HFFc6 (cell line): ENCODE results near the gene LPGAT1. TPM values are rescaled to one million over a fixed set of nuclear protein-coding genes. Genes with fewer than 3 reads are reported as not detected.

Source experiments
- DNase-seq: peaks from one replicate; pipeline ENCODE4 v3.0.0-alpha.2; 2018
- H3K27ac Mint-ChIP-seq: 2 replicates; pipeline ENCODE4 v1.8.0; 2020; ENCODE audit warnings: mild to moderate bottlenecking, mixed read lengths
- H3K27me3 Mint-ChIP-seq: 2 replicates; pipeline ENCODE4 v1.8.0; 2021; ENCODE audit warnings: mild to moderate bottlenecking, moderate library complexity, mixed read lengths; ENCODE audit not compliant: insufficient read depth
- H3K36me3 Mint-ChIP-seq: 2 replicates; pipeline ENCODE4 v1.8.0; 2021; ENCODE audit warnings: low read depth, mixed read lengths
- H3K4me1 Mint-ChIP-seq: 2 replicates; pipeline ENCODE4 v1.8.0; 2020; ENCODE audit warnings: low read depth, mixed read lengths
- H3K4me3 Mint-ChIP-seq: 2 replicates; pipeline ENCODE4 v1.8.0; 2020; ENCODE audit warnings: mild to moderate bottlenecking, moderate library complexity, mixed read lengths
- H3K9me3 Mint-ChIP-seq: 2 replicates; pipeline ENCODE4 v1.8.0; 2020; ENCODE audit warnings: mild to moderate bottlenecking, mixed read lengths
- total RNA-seq, 6 experiments: library from RNA; stranded (reverse); fragmentation: NEBNext Ultra II Directional; extraction: Animal tissue kit (Norgen Biotek cat#: 25700); gene quantifications; 2 replicates in 1 of 6; 3 replicates in 5 of 6; pipeline ENCODE4 v1.2.3, GENCODE V29; 2021
- TF ChIP-seq, protein P1 (sequence below): fragments of 200-600 bp; sonication (generic); IDR thresholded peaks from 2 replicates; pipeline ENCODE4 v1.5.0; 2021; ENCODE audit warnings: antibody characterized with exemption, mild to moderate bottlenecking

Gene LPGAT1
- total RNA-seq, 6 experiments from 2014 or later = 36.4 to 50.4 (median 44.9) TPM

DNA sequence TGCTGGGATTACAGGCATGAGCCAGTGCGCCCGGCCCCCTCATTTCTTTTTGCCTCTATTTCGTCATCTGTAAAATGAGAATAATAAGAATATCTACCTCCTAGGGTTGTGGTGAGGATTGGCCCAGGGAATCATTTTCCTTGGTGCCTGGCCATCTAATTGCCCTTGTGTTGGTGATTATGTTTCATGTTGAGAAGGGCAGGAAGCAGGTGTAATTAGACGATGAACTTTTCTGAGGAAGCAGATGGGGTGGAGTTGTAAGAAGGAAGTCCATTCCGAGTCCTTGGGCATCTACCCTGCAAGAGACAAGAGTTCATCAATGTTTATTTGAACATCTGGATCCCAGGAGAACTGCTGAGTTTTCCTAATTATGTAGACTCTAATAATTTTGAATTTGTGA, 116.4 kb downstream of the LPGAT1 start:
- Mint-ChIP-seq H3K27ac (no peak overlapping the region), H3K36me3 (no peaks in the 10 kb centered on the region)
- TF ChIP-seq, protein P1, sequence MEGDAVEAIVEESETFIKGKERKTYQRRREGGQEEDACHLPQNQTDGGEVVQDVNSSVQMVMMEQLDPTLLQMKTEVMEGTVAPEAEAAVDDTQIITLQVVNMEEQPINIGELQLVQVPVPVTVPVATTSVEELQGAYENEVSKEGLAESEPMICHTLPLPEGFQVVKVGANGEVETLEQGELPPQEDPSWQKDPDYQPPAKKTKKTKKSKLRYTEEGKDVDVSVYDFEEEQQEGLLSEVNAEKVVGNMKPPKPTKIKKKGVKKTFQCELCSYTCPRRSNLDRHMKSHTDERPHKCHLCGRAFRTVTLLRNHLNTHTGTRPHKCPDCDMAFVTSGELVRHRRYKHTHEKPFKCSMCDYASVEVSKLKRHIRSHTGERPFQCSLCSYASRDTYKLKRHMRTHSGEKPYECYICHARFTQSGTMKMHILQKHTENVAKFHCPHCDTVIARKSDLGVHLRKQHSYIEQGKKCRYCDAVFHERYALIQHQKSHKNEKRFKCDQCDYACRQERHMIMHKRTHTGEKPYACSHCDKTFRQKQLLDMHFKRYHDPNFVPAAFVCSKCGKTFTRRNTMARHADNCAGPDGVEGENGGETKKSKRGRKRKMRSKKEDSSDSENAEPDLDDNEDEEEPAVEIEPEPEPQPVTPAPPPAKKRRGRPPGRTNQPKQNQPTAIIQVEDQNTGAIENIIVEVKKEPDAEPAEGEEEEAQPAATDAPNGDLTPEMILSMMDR = no peak

DNA sequence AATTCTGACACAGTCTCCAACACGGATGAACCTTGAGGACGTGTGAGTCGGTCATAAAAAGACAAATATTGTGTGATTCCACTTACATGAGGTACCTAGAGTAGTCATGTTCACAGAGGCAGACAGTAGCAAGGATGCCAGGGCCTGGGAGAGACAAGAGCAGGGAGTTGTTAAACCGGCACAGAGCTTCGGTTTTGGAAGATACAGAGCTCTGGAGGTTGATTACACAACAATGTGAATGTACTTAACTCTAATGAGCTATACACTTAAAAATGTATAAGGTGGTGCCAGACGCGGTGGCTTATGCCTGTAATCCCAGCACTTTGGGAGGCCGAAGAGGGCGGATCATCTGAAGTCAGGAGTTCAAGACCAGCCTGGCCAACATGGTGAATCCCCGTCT, 117.3 kb downstream of the LPGAT1 start:
- H3K36me3 Mint-ChIP-seq = no peaks in the 10 kb centered on the region
- no peak overlapping the region for H3K4me3 Mint-ChIP-seq
- no peak for DNase-seq
- no peaks in the 10 kb centered on the region for H3K9me3 Mint-ChIP-seq
- H3K4me1 Mint-ChIP-seq = no peaks in the 10 kb centered on the region
- peaks cover 5% of the 10 kb centered on the region for H3K27me3 Mint-ChIP-seq
- TF ChIP-seq, protein P1 = no peak
- no peak overlapping the region for H3K27ac Mint-ChIP-seq

More for the DNA sequence above, 116.4 kb downstream of the LPGAT1 start:
- Mint-ChIP-seq H3K4me1 (no peaks in the 10 kb centered on the region), H3K9me3 (no peaks in the 10 kb centered on the region), H3K4me3 (no peak overlapping the region), H3K27me3 (peaks cover 11% of the 10 kb centered on the region)
- no peak for DNase-seq

DNA sequence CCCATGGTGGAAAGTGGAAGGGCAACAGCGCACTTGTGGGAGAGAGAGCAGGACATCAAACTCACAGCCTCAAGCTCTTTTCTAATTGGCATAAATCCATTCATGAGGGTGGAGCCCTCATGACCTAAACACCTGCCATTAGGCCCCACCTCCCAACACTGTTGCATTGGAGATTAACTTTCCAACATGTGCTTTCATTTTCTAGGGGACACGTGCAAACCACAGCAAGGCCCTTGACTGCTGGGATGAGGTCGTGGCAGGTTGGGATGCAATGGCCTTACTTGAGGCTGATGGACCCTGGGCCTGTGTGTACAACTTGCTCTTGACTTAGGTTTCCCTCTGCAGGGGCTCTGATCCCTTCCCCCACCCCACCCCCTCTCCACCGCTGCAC, 119.3 kb downstream of the LPGAT1 start:
- Mint-ChIP-seq H3K9me3 (no peaks in the 10 kb centered on the region), H3K4me3 (peak overlapping the region; percentile 51; the same call in 1 of the 2 replicates), H3K36me3 (no peaks in the 10 kb centered on the region), H3K4me1 (no peaks in the 10 kb centered on the region), H3K27ac (no peak overlapping the region), H3K27me3 (peaks cover 2% of the 10 kb centered on the region)
- no peak for DNase-seq
- TF ChIP-seq, protein P1 = no peak

DNA sequence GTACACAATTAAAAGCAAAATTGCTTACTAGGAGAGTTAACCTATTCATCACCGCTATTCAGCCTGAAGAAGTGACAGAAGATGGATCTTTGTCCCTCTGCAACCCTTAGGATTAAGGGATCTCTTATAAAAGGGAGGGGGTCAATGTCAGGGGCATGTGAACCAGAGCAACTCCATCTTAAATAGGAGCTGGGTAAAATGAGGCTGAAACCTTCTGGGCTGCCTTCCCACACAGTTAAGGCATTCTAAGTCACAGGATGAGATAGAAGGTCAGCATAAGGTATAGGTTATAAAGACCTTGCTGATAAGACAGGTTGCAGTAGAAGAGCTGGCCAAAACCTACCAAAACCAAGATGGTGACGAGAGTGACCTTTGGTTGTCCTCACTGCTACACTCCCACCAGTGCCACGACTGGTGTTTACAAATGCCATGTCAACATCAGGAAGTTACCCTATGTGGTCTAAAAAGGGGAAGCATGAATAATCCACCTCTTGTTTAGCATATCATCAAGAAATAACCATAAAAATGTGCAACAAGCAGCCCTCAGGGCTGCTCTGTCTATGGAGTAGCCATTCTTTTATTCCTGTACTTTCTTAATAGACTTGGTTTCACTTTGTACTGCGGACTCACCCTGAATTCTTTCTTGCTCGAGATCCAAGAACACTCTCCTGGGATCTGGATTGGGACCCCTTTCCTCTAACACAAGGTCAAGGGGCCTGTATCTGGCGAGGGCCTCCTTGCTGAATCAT, 119.8 kb downstream of the LPGAT1 start:
- TF ChIP-seq, protein P1 = no peak
- H3K27me3 Mint-ChIP-seq = peaks cover 2% of the 10 kb centered on the region
- no peak for DNase-seq
- no peaks in the 10 kb centered on the region for H3K9me3 Mint-ChIP-seq
- H3K27ac Mint-ChIP-seq = no peak overlapping the region
- peak overlapping the region; percentile 51; the same call in 1 of the 2 replicates for H3K4me3 Mint-ChIP-seq
- no peaks in the 10 kb centered on the region for H3K36me3 Mint-ChIP-seq
- H3K4me1 Mint-ChIP-seq = peaks cover 2% of the 10 kb centered on the region

DNA sequence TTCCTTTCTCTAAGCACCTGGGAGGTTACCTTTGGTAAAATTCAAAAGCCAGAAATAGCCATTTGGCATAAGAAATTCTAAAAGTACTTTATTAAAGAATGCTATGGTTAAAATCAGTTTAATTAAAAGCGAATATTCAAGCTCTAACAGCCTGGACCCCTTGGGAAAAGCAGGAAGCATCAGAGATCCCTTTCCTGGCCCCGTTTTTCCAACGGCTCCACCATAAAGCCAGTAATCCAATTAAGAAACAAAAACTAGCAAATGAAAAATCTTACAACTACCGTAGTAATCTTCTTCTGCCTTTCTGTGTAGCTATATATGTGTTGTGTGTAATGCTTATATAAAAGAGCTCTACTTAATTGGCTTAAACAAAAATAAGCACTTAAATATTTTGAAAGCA, 121.6 kb downstream of the LPGAT1 start:
- Mint-ChIP-seq H3K4me3 (no peak overlapping the region), H3K4me1 (peaks cover 8% of the 10 kb centered on the region), H3K27me3 (peaks cover 2% of the 10 kb centered on the region), H3K36me3 (no peaks in the 10 kb centered on the region), H3K9me3 (no peaks in the 10 kb centered on the region), H3K27ac (no peak overlapping the region)
- DNase-seq = no peak
- TF ChIP-seq, protein P1 = no peak
